Body of pancreas (tissue), 4 donors: ENCODE data around the gene SETD5.

Experiments
- POLR2A ChIP-seq, 3 donors: fragments of 450-650 bp; IDR thresholded peaks; one replicate each; pipeline ENCODE4 v1.6.1; 2016; ENCODE audit warnings: antibody characterized with exemption in 3 of 3, mild to moderate bottlenecking in 2 of 3
- TF ChIP-seq, protein P1 (sequence below), 7 experiments: fragments of 450-650 bp in 4 of 7; fragments of 200-600 bp in 3 of 7; sonication (generic) in 3 of 7; IDR thresholded peaks; one replicate each; pipeline ENCODE4 v1.5.1; 2016 to 2019; ENCODE audit warnings: antibody characterized with exemption in 7 of 7

- no peak for TF ChIP-seq POLR2A (IDR thresholded peaks at IDR 0.05)
- TF ChIP-seq, protein P1, sequence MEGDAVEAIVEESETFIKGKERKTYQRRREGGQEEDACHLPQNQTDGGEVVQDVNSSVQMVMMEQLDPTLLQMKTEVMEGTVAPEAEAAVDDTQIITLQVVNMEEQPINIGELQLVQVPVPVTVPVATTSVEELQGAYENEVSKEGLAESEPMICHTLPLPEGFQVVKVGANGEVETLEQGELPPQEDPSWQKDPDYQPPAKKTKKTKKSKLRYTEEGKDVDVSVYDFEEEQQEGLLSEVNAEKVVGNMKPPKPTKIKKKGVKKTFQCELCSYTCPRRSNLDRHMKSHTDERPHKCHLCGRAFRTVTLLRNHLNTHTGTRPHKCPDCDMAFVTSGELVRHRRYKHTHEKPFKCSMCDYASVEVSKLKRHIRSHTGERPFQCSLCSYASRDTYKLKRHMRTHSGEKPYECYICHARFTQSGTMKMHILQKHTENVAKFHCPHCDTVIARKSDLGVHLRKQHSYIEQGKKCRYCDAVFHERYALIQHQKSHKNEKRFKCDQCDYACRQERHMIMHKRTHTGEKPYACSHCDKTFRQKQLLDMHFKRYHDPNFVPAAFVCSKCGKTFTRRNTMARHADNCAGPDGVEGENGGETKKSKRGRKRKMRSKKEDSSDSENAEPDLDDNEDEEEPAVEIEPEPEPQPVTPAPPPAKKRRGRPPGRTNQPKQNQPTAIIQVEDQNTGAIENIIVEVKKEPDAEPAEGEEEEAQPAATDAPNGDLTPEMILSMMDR (IDR thresholded peaks at IDR 0.05), result no peak
Observed at GRCh38 chr3:9411302-9411701, 13.9 kb downstream of the SETD5 start.
